GM10266 (cell line): ENCODE data around the gene HNRNPAB.

Source experiments
- DNase-seq: peaks from one replicate; pipeline ENCODE4 v3.0.0; 2012; ENCODE audit errors: extremely low spot score
- CTCF ChIP-seq: IDR thresholded peaks from 2 replicates; pipeline ENCODE4 v1.5.1; 2012; ENCODE audit warnings: mild to moderate bottlenecking, low read depth; ENCODE audit not compliant: control insufficient read depth, insufficient read depth; ENCODE audit errors: missing control alignments

Gene HNRNPAB

GRCh38 chr5:178230879-178231538, 26.7 kb downstream of the HNRNPAB start:
- TF ChIP-seq CTCF = no peak
- DNase-seq = no peak

DNA sequence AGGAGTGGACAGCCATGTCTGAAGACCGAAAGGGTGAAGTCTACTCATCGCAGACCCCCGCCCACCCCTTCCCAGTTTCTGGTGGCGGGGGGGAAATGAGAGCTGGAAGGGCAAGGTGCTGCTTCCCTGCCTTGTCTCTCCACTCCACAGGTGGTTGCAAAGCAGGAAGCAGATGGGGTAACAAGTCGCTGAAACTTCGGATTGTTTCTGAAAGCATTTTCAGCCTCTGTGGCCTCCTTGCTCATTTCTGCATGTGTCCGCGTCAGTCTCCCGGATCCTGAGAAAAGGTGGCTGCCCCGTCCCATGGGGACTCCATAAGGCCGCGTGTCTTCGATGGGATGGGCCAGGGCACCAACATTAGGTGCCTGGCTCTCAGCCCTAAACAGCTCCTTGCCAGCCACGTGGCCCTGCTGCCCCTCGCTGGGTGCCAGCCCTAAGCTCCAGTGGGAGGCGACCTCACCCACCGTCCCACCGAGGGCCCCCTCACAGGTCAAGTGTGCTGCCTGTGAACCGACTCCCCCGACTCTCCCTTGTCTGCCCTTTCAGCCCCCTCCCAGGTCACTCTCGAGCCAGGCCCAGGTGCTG, 27.3 kb downstream of the HNRNPAB start:
- DNase-seq = no peak

GRCh38 chr5:178232124-178232919, 28.0 kb downstream of the HNRNPAB start, which contains the start of gene PHYKPL:
Gene PHYKPL (minus strand): TSS chr5:178232802. CDS start chr5:178232550, 252 bp downstream.
- DNase-seq = peak; percentile 82
- peak; percentile 12 for TF ChIP-seq CTCF

More for the DNA sequence above, 27.3 kb downstream of the HNRNPAB start:
- no peak for TF ChIP-seq CTCF

DNA sequence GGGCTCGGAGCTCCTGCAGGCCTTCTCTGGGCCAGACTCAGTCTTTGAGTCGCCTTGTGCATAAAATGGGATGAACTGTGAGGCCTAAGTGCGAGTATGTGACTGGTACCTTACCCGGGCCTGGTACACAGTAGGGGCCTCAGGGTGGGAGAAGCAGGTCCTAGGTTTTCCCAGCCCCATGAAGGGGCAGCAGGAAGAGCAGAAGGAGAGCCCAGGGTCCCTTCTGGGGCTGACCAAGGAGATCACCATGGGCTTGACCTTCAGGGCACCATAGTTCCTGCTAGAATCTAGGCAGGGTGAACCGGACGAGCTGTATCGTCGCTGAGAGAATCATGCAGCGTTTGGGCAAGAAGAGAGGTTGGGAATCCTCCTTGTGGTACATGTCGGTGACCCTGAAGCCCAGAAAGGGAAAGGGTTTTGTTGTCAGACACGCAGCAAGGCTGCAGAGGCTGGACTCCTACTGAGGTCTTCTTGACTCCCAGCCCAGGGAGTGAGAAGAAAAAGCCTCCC, 28.6 kb downstream of the HNRNPAB start:
- no peak for TF ChIP-seq CTCF
- no peak for DNase-seq

DNA sequence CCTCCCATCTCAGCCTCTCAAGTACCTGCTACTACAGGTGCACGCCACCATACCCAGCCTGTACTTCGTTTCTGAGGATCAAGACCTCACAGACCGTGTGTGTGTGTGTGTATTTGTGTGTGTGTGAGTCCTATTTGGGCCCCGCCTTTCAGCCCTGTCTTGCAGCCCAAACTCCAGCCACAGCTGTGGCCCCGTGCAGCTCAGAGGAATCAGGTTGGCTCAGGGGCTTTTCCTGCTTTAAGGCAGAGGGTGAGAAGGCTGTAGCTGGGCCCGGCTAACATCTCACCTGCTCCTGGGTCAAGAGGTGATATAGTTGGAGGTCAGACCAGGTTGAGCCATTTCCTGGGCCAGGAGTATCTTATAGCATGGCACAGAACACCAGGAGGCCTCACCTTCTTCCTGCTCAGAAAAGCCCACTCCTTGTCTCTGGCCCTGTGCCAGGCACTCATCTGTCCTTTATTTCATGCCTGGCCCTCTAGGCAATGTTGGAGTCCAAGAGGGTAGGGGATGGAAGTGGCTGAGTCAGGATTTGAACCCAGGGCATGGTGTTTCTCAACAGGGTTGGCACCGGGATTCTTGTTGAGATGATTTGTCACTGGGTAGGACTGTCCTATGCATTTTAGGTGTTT, 29.9 kb downstream of the HNRNPAB start:
- DNase-seq = no peak
- TF ChIP-seq CTCF = no peak

- DNase-seq = peak; percentile 87
These were observed 30.6 kb downstream of the HNRNPAB start for GRCh38 chr5:178234750-178235587.

More at GRCh38 chr5:178234750-178235587, 30.6 kb downstream of the HNRNPAB start:
- TF ChIP-seq CTCF = peak; percentile 88
